Measurements from ENCODE around the gene AGO3. TPM values are rescaled to one million over a fixed set of nuclear protein-coding genes. Genes with fewer than 3 reads are reported as not detected.

AGO3 gene
- total and polyA plus RNA-seq, 2 experiments from 2014 or later = 19.2 to 27.3 TPM

DNA sequence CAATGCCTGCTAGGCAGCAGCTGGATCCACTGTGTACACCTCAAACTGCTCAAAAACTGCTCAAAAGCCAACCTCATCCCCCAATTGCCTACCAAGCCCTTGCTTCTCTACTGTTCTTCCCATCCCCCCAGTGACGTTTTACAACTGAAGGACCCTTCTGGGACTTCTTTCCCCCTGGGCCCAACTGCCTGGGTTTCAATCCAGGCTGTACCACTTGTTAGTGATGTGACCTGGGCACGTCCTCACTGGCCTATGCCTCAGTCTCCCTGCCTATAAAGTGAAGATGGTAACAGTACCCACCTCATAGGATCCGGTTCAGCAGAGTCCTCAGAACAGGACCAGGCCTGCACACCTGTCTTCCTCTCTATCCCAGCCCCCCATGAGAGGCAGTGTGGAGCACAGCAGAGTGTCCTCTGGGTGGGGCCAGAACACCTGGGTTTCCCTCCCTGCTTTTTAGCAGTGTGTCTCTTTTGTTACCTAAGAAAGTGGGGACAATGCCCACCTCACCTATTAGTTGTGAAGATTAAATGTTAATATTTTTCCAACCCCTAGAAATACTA is 151.1 kb downstream of the AGO3 start:
- Histone ChIP-seq H3K4me1 (ENCODE audit: insufficient read depth) (0 out of 2 replicates have a peak, but pooled peaks cover 2% of the 10 kb centered on the region), H3K27ac (ENCODE audit: low read depth) (no peak overlapping the region), H3K79me2 (replicated peaks; ENCODE audit: insufficient read depth) (no peaks in the 10 kb centered on the region), H3K9me2 (ENCODE audit: insufficient read depth) (no peaks in the 10 kb centered on the region), H4K20me1 (replicated peaks; ENCODE audit: insufficient read depth) (no peaks in the 10 kb centered on the region), H2AFZ (no peak overlapping the region), H3F3A (replicated peaks; ENCODE audit: low read depth) (0 out of 2 replicates have a peak, but pooled peaks cover 10% of the 10 kb centered on the region), H3K27me3 (ENCODE audit: insufficient read depth) (peaks cover 9% of the 10 kb centered on the region; the same call in 1 of the 2 replicates), H3K36me3 (ENCODE audit: insufficient read depth) (no peaks in the 10 kb centered on the region), H3K4me3 (no peak overlapping the region), H3K4me2 (no peak overlapping the region)
- TF ChIP-seq, protein P1, sequence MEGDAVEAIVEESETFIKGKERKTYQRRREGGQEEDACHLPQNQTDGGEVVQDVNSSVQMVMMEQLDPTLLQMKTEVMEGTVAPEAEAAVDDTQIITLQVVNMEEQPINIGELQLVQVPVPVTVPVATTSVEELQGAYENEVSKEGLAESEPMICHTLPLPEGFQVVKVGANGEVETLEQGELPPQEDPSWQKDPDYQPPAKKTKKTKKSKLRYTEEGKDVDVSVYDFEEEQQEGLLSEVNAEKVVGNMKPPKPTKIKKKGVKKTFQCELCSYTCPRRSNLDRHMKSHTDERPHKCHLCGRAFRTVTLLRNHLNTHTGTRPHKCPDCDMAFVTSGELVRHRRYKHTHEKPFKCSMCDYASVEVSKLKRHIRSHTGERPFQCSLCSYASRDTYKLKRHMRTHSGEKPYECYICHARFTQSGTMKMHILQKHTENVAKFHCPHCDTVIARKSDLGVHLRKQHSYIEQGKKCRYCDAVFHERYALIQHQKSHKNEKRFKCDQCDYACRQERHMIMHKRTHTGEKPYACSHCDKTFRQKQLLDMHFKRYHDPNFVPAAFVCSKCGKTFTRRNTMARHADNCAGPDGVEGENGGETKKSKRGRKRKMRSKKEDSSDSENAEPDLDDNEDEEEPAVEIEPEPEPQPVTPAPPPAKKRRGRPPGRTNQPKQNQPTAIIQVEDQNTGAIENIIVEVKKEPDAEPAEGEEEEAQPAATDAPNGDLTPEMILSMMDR (conservative IDR thresholded peaks at IDR 0.05; ENCODE audit: low read depth in 2 of 2) = 0 out of 4 replicates have a peak, but pooled peaks have one; percentile 1 to 12
- TF ChIP-seq, protein P2, sequence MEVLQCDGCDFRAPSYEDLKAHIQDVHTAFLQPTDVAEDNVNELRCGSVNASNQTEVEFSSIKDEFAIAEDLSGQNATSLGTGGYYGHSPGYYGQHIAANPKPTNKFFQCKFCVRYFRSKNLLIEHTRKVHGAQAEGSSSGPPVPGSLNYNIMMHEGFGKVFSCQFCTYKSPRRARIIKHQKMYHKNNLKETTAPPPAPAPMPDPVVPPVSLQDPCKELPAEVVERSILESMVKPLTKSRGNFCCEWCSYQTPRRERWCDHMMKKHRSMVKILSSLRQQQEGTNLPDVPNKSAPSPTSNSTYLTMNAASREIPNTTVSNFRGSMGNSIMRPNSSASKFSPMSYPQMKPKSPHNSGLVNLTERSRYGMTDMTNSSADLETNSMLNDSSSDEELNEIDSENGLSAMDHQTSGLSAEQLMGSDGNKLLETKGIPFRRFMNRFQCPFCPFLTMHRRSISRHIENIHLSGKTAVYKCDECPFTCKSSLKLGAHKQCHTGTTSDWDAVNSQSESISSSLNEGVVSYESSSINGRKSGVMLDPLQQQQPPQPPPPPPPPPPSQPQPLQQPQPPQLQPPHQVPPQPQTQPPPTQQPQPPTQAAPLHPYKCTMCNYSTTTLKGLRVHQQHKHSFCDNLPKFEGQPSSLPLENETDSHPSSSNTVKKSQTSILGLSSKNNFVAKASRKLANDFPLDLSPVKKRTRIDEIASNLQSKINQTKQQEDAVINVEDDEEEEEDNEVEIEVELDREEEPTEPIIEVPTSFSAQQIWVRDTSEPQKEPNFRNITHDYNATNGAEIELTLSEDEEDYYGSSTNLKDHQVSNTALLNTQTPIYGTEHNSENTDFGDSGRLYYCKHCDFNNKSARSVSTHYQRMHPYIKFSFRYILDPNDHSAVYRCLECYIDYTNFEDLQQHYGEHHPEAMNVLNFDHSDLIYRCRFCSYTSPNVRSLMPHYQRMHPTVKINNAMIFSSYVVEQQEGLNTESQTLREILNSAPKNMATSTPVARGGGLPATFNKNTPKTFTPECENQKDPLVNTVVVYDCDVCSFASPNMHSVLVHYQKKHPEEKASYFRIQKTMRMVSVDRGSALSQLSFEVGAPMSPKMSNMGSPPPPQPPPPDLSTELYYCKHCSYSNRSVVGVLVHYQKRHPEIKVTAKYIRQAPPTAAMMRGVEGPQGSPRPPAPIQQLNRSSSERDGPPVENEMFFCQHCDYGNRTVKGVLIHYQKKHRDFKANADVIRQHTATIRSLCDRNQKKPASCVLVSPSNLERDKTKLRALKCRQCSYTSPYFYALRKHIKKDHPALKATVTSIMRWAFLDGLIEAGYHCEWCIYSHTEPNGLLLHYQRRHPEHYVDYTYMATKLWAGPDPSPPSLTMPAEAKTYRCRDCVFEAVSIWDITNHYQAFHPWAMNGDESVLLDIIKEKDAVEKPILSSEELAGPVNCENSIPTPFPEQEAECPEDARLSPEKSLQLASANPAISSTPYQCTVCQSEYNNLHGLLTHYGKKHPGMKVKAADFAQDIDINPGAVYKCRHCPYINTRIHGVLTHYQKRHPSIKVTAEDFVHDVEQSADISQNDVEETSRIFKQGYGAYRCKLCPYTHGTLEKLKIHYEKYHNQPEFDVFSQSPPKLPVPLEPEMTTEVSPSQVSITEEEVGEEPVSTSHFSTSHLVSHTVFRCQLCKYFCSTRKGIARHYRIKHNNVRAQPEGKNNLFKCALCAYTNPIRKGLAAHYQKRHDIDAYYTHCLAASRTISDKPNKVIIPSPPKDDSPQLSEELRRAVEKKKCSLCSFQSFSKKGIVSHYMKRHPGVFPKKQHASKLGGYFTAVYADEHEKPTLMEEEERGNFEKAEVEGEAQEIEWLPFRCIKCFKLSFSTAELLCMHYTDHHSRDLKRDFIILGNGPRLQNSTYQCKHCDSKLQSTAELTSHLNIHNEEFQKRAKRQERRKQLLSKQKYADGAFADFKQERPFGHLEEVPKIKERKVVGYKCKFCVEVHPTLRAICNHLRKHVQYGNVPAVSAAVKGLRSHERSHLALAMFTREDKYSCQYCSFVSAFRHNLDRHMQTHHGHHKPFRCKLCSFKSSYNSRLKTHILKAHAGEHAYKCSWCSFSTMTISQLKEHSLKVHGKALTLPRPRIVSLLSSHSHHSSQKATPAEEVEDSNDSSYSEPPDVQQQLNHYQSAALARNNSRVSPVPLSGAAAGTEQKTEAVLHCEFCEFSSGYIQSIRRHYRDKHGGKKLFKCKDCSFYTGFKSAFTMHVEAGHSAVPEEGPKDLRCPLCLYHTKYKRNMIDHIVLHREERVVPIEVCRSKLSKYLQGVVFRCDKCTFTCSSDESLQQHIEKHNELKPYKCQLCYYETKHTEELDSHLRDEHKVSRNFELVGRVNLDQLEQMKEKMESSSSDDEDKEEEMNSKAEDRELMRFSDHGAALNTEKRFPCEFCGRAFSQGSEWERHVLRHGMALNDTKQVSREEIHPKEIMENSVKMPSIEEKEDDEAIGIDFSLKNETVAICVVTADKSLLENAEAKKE (CRISPR knock-in tag; IDR thresholded peaks at IDR 0.05) = no peak
- TF ChIP-seq EZH2 (IDR thresholded peaks at IDR 0.05; ENCODE audit: low read depth, unreplicated experiment) = no peak
- Mint-ChIP-seq H3K36me3 (ENCODE audit: low read depth) (no peaks in the 10 kb centered on the region; the same call in 2 of the 3 replicates), H3K9me3 (no peaks in the 10 kb centered on the region), H3K4me1 (peaks cover 7% of the 10 kb centered on the region; the same call in 1 of the 3 replicates), H3K27ac (no peak overlapping the region), H3K27me3 (ENCODE audit: insufficient read depth, low read depth, poor library complexity) (peaks cover 6% of the 10 kb centered on the region), H3K4me3 (no peak overlapping the region)
- no peak; the same call in 2 of the 3 replicates for ATAC-seq
- no peak for DNase-seq (ENCODE audit: low spot score)
